Activated CD4-positive, alpha-beta T cell treated with anti-CD3 and anti-CD28 coated beads, Interleukin-2, amount 10 ng/mL, durations not matched to agents 24 days and 14 days (primary cell): ENCODE data around the gene UNKL. TPM values are rescaled to one million over a fixed set of nuclear protein-coding genes. Genes with fewer than 3 reads are reported as not detected.

Source experiments
- DNase-seq: peaks from one replicate; pipeline ENCODE4 v3.0.0; 2022
- H3K27ac Mint-ChIP-seq: one replicate; pipeline ENCODE4 v1.8.0; 2022; ENCODE audit warnings: mild to moderate bottlenecking, mixed read lengths
- H3K27me3 Mint-ChIP-seq: one replicate; pipeline ENCODE4 v1.8.0; 2022; ENCODE audit warnings: mixed read lengths
- H3K36me3 Mint-ChIP-seq: one replicate; pipeline ENCODE4 v1.8.0; 2022; ENCODE audit warnings: low read depth, mild to moderate bottlenecking, mixed read lengths
- H3K4me1 Mint-ChIP-seq: one replicate; pipeline ENCODE4 v1.8.0; 2021; ENCODE audit warnings: mixed read lengths
- H3K4me3 Mint-ChIP-seq: one replicate; pipeline ENCODE4 v1.8.0; 2022; ENCODE audit warnings: mild to moderate bottlenecking, moderate library complexity, mixed read lengths
- H3K9me3 Mint-ChIP-seq: one replicate; pipeline ENCODE4 v1.8.0; 2021; ENCODE audit warnings: mixed read lengths
- intact Hi-C: fragments of 100-400 bp; cut with micrococcal nuclease; formaldehyde crosslinking; loops from one replicate; pipeline ENCODE4 v1.15.1; 2023
- total RNA-seq: library from RNA; stranded (reverse); gene quantifications from 2 replicates; pipeline ENCODE4 v1.2.3, GENCODE V29; 2022

UNKL gene
- total RNA-seq, 1 donor from 2014 or later = 43.9 TPM

DNA sequence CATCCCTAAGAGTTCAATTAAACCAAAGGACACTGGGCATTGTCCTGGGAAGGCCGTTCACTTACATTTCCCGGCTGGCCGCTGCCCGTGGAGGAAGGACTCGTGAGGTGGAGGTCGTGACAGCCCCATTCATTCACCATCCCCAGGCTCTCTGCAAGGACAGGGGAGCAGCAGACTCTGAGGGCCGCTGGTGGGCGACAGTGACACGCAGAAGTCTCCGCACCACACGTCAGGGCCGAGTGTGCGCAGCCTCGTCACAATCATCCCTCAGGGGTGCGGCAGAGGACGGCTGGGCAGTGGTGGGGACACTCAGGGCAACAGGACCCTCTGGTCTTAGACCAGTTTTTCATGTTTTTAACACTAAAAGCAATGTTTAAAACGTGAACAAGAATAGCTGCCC lies 21.7 kb downstream of the UNKL start:
- H3K9me3 Mint-ChIP-seq = no peaks in the 10 kb centered on the region
- no peaks in the 10 kb centered on the region for H3K4me1 Mint-ChIP-seq
- no peak overlapping the region for H3K27ac Mint-ChIP-seq
- H3K27me3 Mint-ChIP-seq = no peaks in the 10 kb centered on the region
- intact Hi-C loops = no loop called here
- H3K4me3 Mint-ChIP-seq = no peak overlapping the region
- H3K36me3 Mint-ChIP-seq = peaks cover 10% of the 10 kb centered on the region
- DNase-seq = no peak

DNA sequence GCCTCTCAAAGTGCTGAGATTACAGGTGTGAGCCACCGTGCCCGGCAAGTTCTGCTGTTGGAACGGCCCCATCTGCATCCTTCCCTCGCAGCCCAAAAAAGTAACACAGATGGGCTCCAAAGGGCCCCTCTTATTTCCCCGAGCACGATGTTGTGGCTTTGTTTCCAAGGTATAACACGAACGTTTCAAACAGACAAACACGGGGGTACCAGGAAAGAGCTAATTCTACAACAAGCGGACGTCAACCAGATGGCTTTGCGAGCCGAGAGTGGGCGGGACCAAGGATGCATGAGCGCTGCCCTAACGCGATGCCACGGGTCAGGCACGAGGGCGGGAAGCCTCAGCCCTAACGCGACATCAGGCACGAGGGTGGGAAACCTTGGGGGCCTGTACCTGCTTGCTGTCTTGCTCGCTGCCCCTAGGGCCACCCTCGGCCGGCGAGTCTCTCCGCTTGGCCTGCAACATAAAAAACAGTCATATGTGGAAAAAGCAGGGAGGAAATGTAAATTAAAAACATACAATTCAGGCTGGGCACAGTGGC lies 24.2 kb downstream of the UNKL start:
- Mint-ChIP-seq H3K4me1 (no peaks in the 10 kb centered on the region), H3K27me3 (no peaks in the 10 kb centered on the region), H3K4me3 (no peak overlapping the region), H3K27ac (no peak overlapping the region), H3K9me3 (no peaks in the 10 kb centered on the region), H3K36me3 (peaks cover 8% of the 10 kb centered on the region)
- no peak for DNase-seq
- intact Hi-C loops = no loop called here

DNA sequence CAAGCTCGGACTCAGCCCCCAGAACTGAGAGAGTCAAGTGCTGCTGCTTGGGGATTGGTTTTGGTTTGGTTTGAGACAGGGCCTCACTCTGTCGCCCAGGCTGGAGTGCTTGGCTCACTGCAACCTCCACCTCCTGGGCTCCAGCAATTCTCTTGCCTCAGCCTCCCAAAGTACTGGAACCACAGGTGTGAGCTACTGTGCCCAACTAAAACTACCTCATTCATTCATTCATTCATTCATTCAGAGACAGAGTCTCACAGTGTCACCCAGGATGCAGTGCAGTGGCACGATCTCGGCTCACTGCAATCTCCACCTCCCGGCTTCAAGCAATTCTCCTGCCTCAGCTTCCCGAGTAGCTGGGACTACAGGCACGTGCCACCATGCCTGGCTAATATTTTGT lies 24.7 kb downstream of the UNKL start:
- no peaks in the 10 kb centered on the region for H3K9me3 Mint-ChIP-seq
- H3K4me3 Mint-ChIP-seq = no peak overlapping the region
- intact Hi-C loops = no loop called here
- no peak overlapping the region for H3K27ac Mint-ChIP-seq
- no peaks in the 10 kb centered on the region for H3K27me3 Mint-ChIP-seq
- no peak for DNase-seq
- peaks cover 11% of the 10 kb centered on the region for H3K36me3 Mint-ChIP-seq
- H3K4me1 Mint-ChIP-seq = no peaks in the 10 kb centered on the region

- DNase-seq = no peak
- Mint-ChIP-seq H3K27ac (no peak overlapping the region), H3K9me3 (no peaks in the 10 kb centered on the region), H3K36me3 (peaks cover 10% of the 10 kb centered on the region), H3K27me3 (no peaks in the 10 kb centered on the region), H3K4me3 (no peak overlapping the region), H3K4me1 (no peaks in the 10 kb centered on the region)
- intact Hi-C loops = no loop called here
Observed at GRCh38 chr16:1387331-1387730, 27.2 kb downstream of the UNKL start.

GRCh38 chr16:1385232-1385631 lies 29.3 kb downstream of the UNKL start:
- Mint-ChIP-seq H3K9me3 (no peaks in the 10 kb centered on the region), H3K27me3 (no peaks in the 10 kb centered on the region), H3K4me1 (no peaks in the 10 kb centered on the region), H3K4me3 (no peak overlapping the region), H3K27ac (no peak overlapping the region), H3K36me3 (peaks cover 7% of the 10 kb centered on the region)
- DNase-seq = no peak
- intact Hi-C loops = no loop called here

- no peak overlapping the region for H3K27ac Mint-ChIP-seq
- no peaks in the 10 kb centered on the region for H3K9me3 Mint-ChIP-seq
- DNase-seq = no peak
- intact Hi-C loops = no loop called here
- peaks cover 9% of the 10 kb centered on the region for H3K36me3 Mint-ChIP-seq
- H3K27me3 Mint-ChIP-seq = no peaks in the 10 kb centered on the region
- no peak overlapping the region for H3K4me3 Mint-ChIP-seq
- H3K4me1 Mint-ChIP-seq = peaks cover 7% of the 10 kb centered on the region
Observed at GRCh38 chr16:1383556-1383955, 30.9 kb downstream of the UNKL start.

- peaks cover 13% of the 10 kb centered on the region for H3K4me1 Mint-ChIP-seq
- H3K27me3 Mint-ChIP-seq = no peaks in the 10 kb centered on the region
- H3K36me3 Mint-ChIP-seq = peaks cover 9% of the 10 kb centered on the region
- no peak overlapping the region for H3K4me3 Mint-ChIP-seq
- DNase-seq = no peak
- no peak overlapping the region for H3K27ac Mint-ChIP-seq
- intact Hi-C loops = no loop called here
- H3K9me3 Mint-ChIP-seq = no peaks in the 10 kb centered on the region
Observed at GRCh38 chr16:1381612-1382406, 32.7 kb downstream of the UNKL start.

DNA sequence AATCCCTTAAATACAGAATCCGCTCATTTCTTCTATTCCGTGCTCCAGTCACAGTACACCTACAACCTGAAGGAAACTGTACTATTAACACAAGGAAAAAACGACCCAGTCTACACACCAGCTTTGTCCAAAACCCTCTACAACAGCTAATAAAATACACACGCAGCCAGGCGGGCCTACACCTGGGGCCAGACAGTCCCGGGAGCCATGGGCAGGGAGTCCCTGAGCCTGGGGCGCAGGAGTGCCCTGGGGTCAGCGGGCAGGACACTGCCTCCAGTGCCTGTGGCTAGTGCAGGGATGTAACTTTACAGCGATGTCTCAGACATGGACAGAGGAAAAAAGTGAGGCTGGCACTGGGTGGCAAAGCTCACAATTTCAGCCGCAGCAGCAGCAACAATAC lies 34.3 kb downstream of the UNKL start:
- no peaks in the 10 kb centered on the region for H3K27me3 Mint-ChIP-seq
- no peak for DNase-seq
- intact Hi-C loops = no loop called here
- peak overlapping the region; percentile 80 for H3K4me3 Mint-ChIP-seq
- H3K36me3 Mint-ChIP-seq = peaks cover 12% of the 10 kb centered on the region
- peaks cover 13% of the 10 kb centered on the region for H3K4me1 Mint-ChIP-seq
- H3K9me3 Mint-ChIP-seq = no peaks in the 10 kb centered on the region
- peak overlapping the region; percentile 82 for H3K27ac Mint-ChIP-seq

DNA sequence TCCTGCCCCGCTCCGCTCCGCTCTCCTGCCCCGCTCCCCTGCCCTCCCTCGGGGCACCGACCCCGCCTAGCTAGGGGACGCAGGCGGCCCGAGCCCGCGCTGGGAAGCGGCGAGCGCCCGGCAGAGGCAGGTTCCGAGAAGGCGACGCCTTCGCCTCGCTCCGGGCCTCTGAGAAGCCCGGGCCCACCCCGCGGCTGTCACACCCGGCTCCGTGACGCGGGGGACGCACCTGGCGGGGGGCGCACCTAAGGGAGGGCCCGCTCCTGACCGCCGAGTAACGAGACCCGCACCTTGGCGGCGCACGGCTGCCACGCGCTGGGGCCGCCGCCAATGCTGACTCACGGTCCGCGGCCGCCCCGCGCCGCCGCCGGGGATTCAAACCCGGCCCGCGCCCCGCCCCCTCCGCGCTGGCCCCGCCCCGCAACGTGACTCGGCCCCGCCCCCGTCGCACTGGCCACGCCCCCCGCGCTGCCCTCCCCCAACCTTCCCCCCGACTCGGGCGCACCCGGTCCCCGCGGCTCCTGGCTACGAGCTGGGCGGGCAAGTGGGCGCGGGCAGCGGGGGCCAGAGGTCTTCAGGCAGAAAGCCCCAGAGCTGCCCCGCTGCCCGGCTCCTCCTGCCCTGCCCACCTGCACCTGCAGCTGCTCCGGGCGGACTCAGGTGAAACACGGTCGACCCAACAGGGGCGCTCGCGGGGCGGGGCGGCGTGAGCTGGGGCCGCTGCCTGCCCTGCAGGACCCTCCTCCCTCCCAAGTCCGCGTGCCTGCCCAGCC lies 35.0 kb downstream of the UNKL start:
- Mint-ChIP-seq H3K36me3 (peaks cover 8% of the 10 kb centered on the region), H3K27me3 (no peaks in the 10 kb centered on the region), H3K4me3 (peak overlapping the region; percentile 80), H3K9me3 (no peaks in the 10 kb centered on the region), H3K4me1 (peaks cover 13% of the 10 kb centered on the region), H3K27ac (peak overlapping the region; percentile 82)
- intact Hi-C loops = loop anchor here (2.0 kb wide), 1 partner anchor 69 kb away; no protein-coding TSS in a partner anchor
- peak; percentile 90 for DNase-seq

GRCh38 chr16:1378804-1379303 lies 35.6 kb downstream of the UNKL start:
- Mint-ChIP-seq H3K4me3 (peak overlapping the region; percentile 82), H3K27me3 (no peaks in the 10 kb centered on the region), H3K4me1 (peaks cover 13% of the 10 kb centered on the region), H3K9me3 (no peaks in the 10 kb centered on the region), H3K36me3 (peaks cover 7% of the 10 kb centered on the region), H3K27ac (peak overlapping the region; percentile 92)
- DNase-seq = peak; percentile 88
- intact Hi-C loops = loop anchor here (2.0 kb wide), 1 partner anchor 68 kb away; no protein-coding TSS in a partner anchor

DNA sequence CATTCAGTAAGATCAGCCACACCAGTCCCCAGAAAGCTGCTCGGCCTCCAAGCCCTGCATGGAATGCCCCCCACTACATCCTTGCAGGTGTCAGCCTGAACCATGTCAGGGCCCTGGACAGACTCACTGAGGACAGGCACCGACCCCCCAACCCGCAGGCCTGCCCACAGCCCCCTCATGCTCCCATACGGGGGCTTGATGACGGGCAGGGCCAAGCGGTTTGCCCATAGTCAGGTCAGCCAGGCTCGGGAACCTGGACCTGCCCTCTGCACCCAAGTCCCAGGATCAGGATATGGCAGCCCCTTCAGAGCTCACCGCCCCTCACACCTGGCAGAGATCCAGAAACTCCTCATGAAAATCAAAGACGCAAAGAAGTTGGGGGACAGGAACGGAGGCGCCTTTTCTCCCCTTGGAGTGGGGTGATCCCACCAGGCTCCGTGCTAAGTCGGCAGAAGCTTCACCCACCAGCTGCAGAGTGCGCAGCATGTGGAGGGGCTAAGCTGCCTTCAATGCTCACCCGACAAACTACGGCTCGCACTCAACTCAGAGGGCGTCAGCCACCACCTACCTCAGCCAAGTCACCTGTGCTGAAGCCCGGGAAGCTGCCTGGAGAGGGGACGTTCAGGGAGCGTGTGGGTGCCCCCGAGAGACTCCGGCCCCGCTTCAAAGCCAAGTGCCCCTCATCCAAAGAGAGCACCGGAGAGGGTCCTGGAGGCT lies 36.3 kb downstream of the UNKL start:
- Mint-ChIP-seq H3K27me3 (no peaks in the 10 kb centered on the region), H3K9me3 (no peaks in the 10 kb centered on the region), H3K4me1 (peaks cover 13% of the 10 kb centered on the region), H3K27ac (peak overlapping the region; percentile 71), H3K36me3 (peaks cover 7% of the 10 kb centered on the region), H3K4me3 (peak overlapping the region; percentile 82)
- intact Hi-C loops = loop anchor here (2.0 kb wide), 1 partner anchor 67 kb away; no protein-coding TSS in a partner anchor
- DNase-seq = no peak

DNA sequence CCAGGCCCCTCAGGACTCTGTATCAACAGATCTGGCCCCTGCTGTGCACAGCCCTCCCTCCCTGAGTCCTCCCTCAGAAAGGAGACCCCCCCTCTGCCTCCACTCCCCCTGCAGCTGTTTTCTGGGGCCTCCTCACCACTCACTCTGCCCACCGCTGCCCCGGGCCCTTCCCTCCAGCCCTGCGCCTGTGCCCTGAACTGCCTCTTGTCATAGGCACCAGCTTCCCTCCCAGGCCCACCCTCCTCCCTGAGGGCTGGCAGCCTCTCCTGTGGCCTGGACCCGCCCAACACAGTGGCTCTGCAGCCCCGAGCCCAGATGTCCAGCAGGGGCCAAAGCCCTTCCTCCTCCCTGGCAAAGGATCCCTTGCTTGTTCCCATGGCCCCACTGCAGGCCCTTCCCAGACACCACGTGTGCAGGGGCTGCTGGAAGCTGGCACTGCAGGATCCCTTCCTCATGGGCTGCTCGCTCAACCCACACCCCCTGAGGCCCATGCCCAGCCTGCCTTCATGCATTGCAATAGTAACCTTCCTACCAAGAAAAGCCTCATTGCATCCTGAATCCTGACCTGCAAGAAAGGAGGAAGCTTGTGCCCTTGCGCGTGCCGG lies 37.0 kb downstream of the UNKL start:
- Mint-ChIP-seq H3K36me3 (peaks cover 7% of the 10 kb centered on the region), H3K4me1 (peaks cover 13% of the 10 kb centered on the region), H3K9me3 (no peaks in the 10 kb centered on the region), H3K27me3 (no peaks in the 10 kb centered on the region), H3K4me3 (peak overlapping the region; percentile 82), H3K27ac (peak overlapping the region; percentile 60)
- intact Hi-C loops = loop anchor here (2.0 kb wide), 1 partner anchor 67 kb away; no protein-coding TSS in a partner anchor
- DNase-seq = no peak

DNA sequence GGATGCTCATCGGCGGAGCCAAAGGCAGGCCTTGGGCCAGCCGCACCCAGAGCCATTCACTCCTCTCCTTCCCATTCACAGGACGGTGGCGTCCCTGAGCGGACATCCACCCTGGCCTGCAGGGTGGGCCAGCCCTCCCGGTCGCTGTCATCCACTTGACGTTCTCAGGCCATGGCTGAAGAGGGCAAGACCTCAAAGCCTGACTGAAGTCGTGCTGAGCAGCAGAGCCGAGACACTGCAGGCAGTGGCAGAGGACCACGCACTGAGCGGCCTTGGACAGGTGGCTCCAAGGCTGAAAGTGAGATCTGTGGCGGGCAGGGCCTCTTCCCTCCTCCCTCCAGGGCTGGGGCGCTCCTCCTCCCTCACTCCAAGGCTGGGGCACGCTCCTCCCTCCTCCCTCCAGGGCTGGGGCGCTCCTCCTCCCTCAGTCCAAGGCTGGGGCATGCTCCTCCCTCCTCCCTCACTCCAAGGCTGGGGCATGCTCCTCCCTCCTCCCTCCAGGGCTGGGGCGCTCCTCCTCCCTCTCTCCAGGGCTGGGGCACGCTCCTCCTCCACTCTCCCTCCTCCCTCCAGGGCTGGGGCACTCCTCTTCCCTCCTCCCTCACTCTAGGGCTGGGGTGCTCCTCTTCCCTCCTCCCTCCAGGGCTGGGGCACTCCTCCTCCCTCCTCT lies 38.6 kb downstream of the UNKL start:
- intact Hi-C loops = no loop called here
- Mint-ChIP-seq H3K27ac (no peak overlapping the region), H3K4me1 (peaks cover 13% of the 10 kb centered on the region), H3K9me3 (no peaks in the 10 kb centered on the region), H3K36me3 (peaks cover 7% of the 10 kb centered on the region), H3K27me3 (no peaks in the 10 kb centered on the region), H3K4me3 (no peak overlapping the region)
- no peak for DNase-seq
